A549 (cell line): ENCODE measurements around the gene TXNL4B.

Experiments
- CEBPB ChIP-seq, 2 experiments: fragments of >200 bp in 1 of 2; sonication (Bioruptor Twin) in 1 of 2; formaldehyde crosslinking in 1 of 2; IDR thresholded peaks; 2 replicates each; pipeline ENCODE4 v1.6.1; 2012 to 2016
- ELK1 ChIP-seq: fragments of 150-350 bp; IDR thresholded peaks from 2 replicates; pipeline ENCODE4 v1.6.1; 2014; ENCODE audit warnings: low read depth, mild to moderate bottlenecking, low read length
- EP300 ChIP-seq, 2 experiments: fragments of >200 bp; sonication (Bioruptor Twin); formaldehyde crosslinking; IDR thresholded peaks; 2 replicates in 1 of 2; 3 replicates in 1 of 2; pipeline ENCODE4 v1.6.1; 2016 to 2017
- ESRRA ChIP-seq: fragments of 150-350 bp; IDR thresholded peaks from 2 replicates; pipeline ENCODE4 v1.6.1; 2014; ENCODE audit warnings: mild to moderate bottlenecking, low read length, borderline replicate concordance
- MAX ChIP-seq: IDR thresholded peaks from 2 replicates; pipeline ENCODE4 v1.6.1; 2012
- MAZ ChIP-seq: fragments of 150-350 bp; IDR thresholded peaks from 2 replicates; pipeline ENCODE4 v1.6.1; 2014; ENCODE audit warnings: antibody characterized with exemption, low read depth, low read length, borderline replicate concordance
- NFE2L2 ChIP-seq: fragments of 150-350 bp; conservative IDR thresholded peaks from 2 replicates; pipeline ENCODE4 v1.6.1; 2014; ENCODE audit warnings: low read length
- POLR2A ChIP-seq: IDR thresholded peaks from 2 replicates; pipeline ENCODE4 v1.6.1; 2012; ENCODE audit warnings: mild to moderate bottlenecking, low read length
- RCOR1 ChIP-seq: fragments of 150-350 bp; IDR thresholded peaks from 2 replicates; pipeline ENCODE4 v1.6.1; 2014; ENCODE audit warnings: antibody characterized with exemption, low read length, low read depth
- SREBF2 ChIP-seq: fragments of 450-650 bp; IDR thresholded peaks from 2 replicates; pipeline ENCODE4 v1.6.1; 2014; ENCODE audit warnings: mild to moderate bottlenecking, moderate library complexity
- USF2 ChIP-seq: fragments of 450-650 bp; IDR thresholded peaks from 2 replicates; pipeline ENCODE4 v1.6.1; 2014; ENCODE audit warnings: antibody characterized with exemption
- TF ChIP-seq, protein P1 (sequence below): fragments of >200 bp; sonication (Bioruptor Twin); formaldehyde crosslinking; IDR thresholded peaks from 3 replicates; pipeline ENCODE4 v1.5.1; 2016

- no peak for TF ChIP-seq NFE2L2
- TF ChIP-seq, protein P1, sequence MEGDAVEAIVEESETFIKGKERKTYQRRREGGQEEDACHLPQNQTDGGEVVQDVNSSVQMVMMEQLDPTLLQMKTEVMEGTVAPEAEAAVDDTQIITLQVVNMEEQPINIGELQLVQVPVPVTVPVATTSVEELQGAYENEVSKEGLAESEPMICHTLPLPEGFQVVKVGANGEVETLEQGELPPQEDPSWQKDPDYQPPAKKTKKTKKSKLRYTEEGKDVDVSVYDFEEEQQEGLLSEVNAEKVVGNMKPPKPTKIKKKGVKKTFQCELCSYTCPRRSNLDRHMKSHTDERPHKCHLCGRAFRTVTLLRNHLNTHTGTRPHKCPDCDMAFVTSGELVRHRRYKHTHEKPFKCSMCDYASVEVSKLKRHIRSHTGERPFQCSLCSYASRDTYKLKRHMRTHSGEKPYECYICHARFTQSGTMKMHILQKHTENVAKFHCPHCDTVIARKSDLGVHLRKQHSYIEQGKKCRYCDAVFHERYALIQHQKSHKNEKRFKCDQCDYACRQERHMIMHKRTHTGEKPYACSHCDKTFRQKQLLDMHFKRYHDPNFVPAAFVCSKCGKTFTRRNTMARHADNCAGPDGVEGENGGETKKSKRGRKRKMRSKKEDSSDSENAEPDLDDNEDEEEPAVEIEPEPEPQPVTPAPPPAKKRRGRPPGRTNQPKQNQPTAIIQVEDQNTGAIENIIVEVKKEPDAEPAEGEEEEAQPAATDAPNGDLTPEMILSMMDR = no peak
- TF ChIP-seq EP300 (IDR thresholded peaks at IDR 0.05) = no peak
- no peak for TF ChIP-seq ESRRA
- TF ChIP-seq MAX = no peak
- no peak for TF ChIP-seq POLR2A
- TF ChIP-seq MAZ = no peak
- no peak for TF ChIP-seq ELK1
- no peak for TF ChIP-seq RCOR1
- TF ChIP-seq SREBF2 = no peak
- TF ChIP-seq CEBPB (IDR thresholded peaks at IDR 0.05) = no peak
- TF ChIP-seq USF2 = no peak
Measured at GRCh38 chr16:72094266-72094610, 818 bp upstream of the TXNL4B start.
